Measurements from ENCODE around the gene AGXT. TPM values are rescaled to one million over a fixed set of nuclear protein-coding genes. Genes with fewer than 3 reads are reported as not detected.
"Not testable (repeated sequence)": the region's sequence is repeated elsewhere in the genome, so short reads cannot be mapped to it uniquely, and the experiment has no call there.

Gene AGXT
- total RNA-seq, 1 experiment from 2014 or later: not detected

DNA sequence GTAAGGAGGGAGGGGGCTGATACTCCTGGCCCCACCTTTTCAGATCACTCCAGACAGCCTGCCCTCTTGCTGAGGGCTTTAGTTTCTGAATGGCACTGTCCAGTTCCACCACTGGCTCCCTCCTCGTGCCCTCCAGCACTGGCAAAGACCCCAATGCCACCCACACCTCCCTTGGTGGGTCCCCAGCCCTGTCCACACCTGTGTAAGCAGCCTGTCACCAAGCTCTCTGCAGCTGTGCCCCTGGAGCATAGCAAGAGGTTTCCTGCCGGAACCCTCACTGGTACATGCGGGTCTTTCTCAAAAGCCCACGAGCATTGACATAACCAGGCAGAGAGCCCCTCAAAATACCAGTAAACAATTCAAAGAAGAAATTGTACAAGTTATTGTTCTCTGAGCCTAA, 31.0 kb upstream of the AGXT start:
- in situ Hi-C loops (cut with HindIII; ENCODE audit: low sequenced_read_pairs): no loop called here
- no peak for DNase-seq (ENCODE audit: low spot score)

- in situ Hi-C loops (cut with HindIII; ENCODE audit: low sequenced_read_pairs): no loop called here
- no peak for DNase-seq (ENCODE audit: low spot score)
These were observed 29.2 kb upstream of the AGXT start for GRCh38 chr2:240839152-240840143.

DNA sequence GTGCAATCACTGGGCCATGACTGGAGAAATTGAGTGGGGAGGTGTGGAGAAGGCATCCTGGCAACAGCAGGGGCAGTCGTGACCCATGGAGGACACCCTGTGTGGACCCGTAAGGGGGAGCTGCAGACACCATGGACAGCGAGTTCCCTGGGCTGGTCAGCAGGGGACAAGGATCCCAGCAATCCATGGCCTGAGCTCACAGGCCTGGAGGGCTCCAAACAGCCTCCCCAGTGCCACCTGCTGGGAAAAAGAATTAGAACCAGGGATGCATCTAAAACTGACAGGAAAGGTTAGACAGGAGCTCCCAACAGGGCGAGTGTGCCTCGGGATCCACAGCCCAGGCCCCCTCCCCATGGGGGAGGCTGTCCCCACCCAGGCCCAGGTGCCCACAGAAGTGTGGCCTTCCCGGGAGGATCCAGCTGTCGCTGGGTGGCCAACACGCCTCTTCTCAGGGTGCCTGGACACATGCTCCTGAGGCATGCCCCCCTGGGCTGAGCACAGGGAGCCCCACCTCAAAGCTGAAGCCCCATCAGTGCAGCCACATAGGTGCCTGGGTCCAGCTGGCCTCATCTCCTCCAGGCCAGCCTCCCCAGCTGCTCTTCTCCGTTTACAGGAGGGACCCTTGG, 28.1 kb upstream of the AGXT start:
- peak; percentile 60 for DNase-seq (ENCODE audit: low spot score)

GRCh38 chr2:240846309-240846708, 22.3 kb upstream of the AGXT start:
- not testable (repeated sequence) for DNase-seq (ENCODE audit: low spot score)
- in situ Hi-C loops (cut with HindIII; ENCODE audit: low sequenced_read_pairs): loop anchor here (5.0 kb wide), 1 partner anchor 46 kb away; no protein-coding TSS in a partner anchor

More for the DNA sequence above, 28.1 kb upstream of the AGXT start:
- in situ Hi-C loops (cut with HindIII; ENCODE audit: low sequenced_read_pairs): no loop called here

GRCh38 chr2:240846873-240847595, 21.6 kb upstream of the AGXT start:
- in situ Hi-C loops (cut with HindIII; ENCODE audit: low sequenced_read_pairs): loop anchor here (5.0 kb wide), 1 partner anchor 45 kb away; no protein-coding TSS in a partner anchor

DNA sequence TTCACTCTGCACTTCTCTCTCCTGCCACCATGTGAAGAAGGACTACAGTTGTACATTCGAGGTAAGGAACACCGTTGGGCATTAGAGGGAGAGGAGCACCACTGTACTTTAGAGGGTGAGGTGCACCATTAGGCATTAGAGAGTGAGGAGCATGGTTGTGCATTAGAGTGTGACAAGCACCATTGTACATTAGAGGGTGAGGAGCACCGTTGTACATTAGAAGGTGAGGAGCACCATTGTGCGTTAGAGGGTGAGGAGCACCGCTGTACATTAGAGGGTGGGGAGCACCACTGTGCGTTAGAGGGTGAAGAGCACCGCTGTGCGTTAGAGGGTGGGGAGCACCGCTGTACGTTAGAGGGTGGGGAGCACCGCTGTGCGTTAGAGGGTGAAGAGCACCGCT, 20.8 kb upstream of the AGXT start:
- in situ Hi-C loops (cut with HindIII; ENCODE audit: low sequenced_read_pairs): loop anchor here (5.0 kb wide), 1 partner anchor 44 kb away; no protein-coding TSS in a partner anchor
- DNase-seq (ENCODE audit: low spot score): no peak

More at GRCh38 chr2:240846873-240847595, 21.6 kb upstream of the AGXT start:
- peak; percentile 57 for DNase-seq (ENCODE audit: low spot score)

DNA sequence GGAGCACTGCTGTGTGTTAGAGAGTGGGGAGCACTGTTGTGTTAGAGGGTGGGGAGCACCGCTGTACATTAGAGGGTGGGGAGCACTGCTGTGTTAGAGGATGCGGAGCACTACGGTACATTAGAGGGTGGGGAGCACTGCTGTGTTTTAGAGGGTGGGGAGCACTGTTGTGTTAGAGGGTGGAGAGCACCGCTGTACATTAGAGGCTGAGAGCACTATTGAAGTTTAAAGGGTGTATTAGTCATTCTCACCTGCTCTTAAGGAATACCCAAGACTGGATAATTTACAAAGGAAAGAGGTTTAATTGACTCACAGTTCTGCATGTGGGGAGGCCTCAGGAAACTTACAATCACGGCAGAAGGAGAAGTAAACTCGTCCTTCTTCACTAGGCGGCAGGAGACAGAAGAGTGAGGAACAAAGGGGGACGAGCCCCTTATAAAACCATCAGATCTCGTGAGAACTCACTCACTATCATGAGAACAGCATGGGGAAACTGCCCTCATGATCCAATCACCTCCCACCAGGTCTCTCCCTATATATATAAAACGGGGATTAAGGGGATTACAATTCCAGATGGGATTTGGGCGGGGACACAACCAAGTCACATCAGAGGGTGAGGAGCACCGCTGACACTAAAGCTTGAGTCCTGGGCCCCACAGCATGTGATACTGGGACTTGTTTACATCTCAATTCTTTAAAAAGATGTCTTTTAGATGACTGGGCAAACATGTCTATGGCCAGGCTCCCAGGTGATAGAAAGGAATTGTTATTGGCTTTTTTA, 19.5 kb upstream of the AGXT start:
- in situ Hi-C loops (cut with HindIII; ENCODE audit: low sequenced_read_pairs): loop anchor here (5.0 kb wide), 1 partner anchor 43 kb away; no protein-coding TSS in a partner anchor
- no peak for DNase-seq (ENCODE audit: low spot score)

- no peak for DNase-seq (ENCODE audit: low spot score)
- in situ Hi-C loops (cut with HindIII; ENCODE audit: low sequenced_read_pairs): no loop called here
These were observed 18.6 kb upstream of the AGXT start for GRCh38 chr2:240850026-240850425.

- DNase-seq (ENCODE audit: low spot score): no peak
- in situ Hi-C loops (cut with HindIII; ENCODE audit: low sequenced_read_pairs): no loop called here
These were observed 17.9 kb upstream of the AGXT start for GRCh38 chr2:240850756-240851077.

DNA sequence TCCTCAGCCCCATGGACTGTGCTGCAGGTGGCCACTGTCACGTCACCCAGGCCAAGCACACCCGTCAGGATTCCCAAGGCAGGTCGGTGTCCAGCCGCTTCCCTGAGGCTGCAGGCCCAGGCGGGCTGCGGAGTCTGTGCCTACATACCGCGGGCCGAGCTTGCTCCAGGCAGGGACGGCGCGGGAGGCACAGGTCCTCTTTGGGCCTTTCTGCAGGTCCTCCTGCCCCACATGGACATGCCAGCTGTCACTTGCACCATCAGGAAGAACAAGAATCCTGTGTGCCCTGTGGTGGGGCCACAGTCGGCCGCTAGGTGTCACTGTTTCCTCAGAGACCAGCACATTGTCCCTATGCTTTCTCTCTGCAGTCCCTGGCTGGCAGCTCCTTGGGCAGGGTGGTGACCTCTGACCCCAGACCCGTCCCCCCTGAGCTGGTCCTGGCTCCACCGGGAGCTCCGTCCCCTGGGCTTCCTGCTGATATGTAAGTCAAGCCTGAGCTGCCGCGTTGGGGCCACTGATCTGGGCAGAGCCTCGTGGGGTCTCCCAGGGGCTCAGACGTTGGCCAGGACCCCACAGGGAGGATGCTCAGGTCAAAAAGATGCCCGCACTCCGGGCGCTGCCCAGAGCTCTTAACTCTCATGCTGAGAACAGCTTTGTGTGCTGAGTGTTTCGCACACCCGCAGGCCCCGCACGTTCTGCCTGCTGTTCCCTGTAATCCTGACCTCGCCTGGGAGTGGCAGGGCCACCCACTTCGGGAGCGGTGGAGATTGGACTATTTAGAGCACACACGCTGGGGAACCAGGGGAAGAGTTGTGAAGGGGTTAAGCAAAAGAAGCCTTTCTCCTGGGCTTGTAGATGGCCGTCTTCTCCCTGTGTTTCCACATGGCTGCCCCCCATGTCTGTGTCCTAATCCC, 17.3 kb upstream of the AGXT start:
- in situ Hi-C loops (cut with HindIII; ENCODE audit: low sequenced_read_pairs): no loop called here
- peak; percentile 97 for DNase-seq (ENCODE audit: low spot score)

GRCh38 chr2:240852671-240853314, 15.8 kb upstream of the AGXT start:
- DNase-seq (ENCODE audit: low spot score): peak; percentile 47
- in situ Hi-C loops (cut with HindIII; ENCODE audit: low sequenced_read_pairs): no loop called here

GRCh38 chr2:240855670-240856069, 13.0 kb upstream of the AGXT start:
- in situ Hi-C loops (cut with HindIII; ENCODE audit: low sequenced_read_pairs): no loop called here
- DNase-seq (ENCODE audit: low spot score): no peak

- DNase-seq (ENCODE audit: low spot score): no peak
- in situ Hi-C loops (cut with HindIII; ENCODE audit: low sequenced_read_pairs): no loop called here
These were observed 12.3 kb upstream of the AGXT start for GRCh38 chr2:240856151-240856980.

DNA sequence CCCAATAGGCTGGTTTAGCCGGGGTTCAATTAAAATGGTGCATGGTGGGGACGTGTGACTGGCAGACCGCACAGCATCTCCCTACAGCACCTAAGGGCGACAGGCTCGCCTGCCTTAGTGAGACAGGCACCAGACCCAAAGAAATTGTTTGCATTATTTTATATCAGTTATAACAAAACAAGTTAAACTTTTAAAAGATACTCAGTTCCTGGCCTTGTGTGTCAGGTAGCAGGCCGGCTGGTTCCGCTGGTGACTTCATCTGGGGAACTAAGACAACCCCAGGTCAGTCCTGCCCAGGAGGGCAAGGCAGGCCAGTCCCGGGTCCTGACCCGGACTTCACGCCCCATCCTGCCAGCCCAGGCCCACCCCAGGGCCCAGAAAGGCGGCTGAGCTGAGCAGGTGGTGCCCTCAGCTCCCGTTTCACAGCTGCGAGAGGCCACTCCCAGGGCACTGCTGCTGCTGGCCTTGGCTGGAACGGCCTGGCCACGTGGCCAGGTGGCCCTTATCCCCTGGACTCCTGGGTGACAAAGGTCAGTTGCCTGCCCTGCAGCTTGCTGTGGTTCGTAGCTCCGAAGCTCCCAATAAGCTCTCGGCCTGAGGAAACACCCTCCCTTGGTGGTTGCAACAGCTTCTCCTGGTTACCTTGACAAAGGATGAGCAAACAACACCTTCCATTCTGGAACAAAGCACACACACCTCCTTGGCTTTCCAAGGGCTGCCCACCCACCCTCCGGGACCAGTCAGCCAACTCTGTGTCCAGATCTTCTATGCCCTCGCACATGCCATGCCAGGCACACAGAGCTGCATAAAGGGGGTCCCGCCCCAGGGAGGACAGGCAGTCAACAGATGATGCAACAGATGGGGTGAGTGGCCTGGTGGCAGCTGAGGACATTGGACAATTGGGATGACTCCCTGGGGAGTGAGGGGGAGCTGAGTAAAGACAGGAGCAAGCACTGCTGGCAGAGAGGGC, 11.3 kb upstream of the AGXT start:
- in situ Hi-C loops (cut with HindIII; ENCODE audit: low sequenced_read_pairs): no loop called here
- DNase-seq (ENCODE audit: low spot score): no peak

DNA sequence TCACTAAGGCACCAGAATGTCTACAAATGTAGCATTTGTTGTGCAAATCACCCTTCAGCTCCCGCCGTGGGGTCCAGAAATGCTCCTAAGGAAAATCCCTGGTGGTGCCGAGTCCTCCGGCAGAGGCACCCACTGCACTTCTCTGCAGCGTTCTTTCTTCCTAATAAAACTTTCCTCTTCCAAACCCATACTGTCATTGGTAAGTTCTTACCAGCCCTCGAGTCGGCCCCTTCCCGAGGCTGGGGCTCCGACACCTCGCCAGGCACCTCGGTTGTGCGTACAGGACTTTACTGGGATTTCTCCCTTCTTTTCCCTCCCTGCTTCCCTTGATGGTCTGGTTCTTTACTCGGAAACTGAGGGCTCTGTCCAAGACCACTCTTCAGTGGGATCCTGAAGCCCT, 10.3 kb upstream of the AGXT start:
- no peak for DNase-seq (ENCODE audit: low spot score)
- in situ Hi-C loops (cut with HindIII; ENCODE audit: low sequenced_read_pairs): no loop called here

- in situ Hi-C loops (cut with HindIII; ENCODE audit: low sequenced_read_pairs): no loop called here
- DNase-seq (ENCODE audit: low spot score): no peak
These were observed 9.8 kb upstream of the AGXT start for GRCh38 chr2:240858871-240859270.

All from G401 (cell line).